NT2/D1 (cell line): ENCODE results near the gene SLC9A2.

ENCODE experiments used
- DNase-seq: peaks from one replicate; pipeline ENCODE4 v3.0.0-alpha.2; 2011; ENCODE audit warnings: low read depth, low spot score
- H3K27me3 ChIP-seq: 2 replicates; pipeline ENCODE4 v1.6.0; 2011; ENCODE audit warnings: mild to moderate bottlenecking; ENCODE audit not compliant: insufficient read length, insufficient read depth
- H3K36me3 ChIP-seq: 2 replicates; pipeline ENCODE4 v1.6.1; 2011; ENCODE audit warnings: mild to moderate bottlenecking, low read length, mixed read lengths; ENCODE audit not compliant: insufficient read depth, insufficient read length
- H3K4me1 ChIP-seq: 2 replicates; pipeline ENCODE4 v1.5.1; 2011; ENCODE audit not compliant: insufficient read depth, insufficient read length
- H3K4me3 ChIP-seq: 2 replicates; pipeline ENCODE4 v1.5.1; 2011; ENCODE audit warnings: low read depth; ENCODE audit not compliant: insufficient read length
- H3K9ac ChIP-seq: 2 replicates; pipeline ENCODE4 v1.6.0; 2011; ENCODE audit warnings: low read depth; ENCODE audit not compliant: insufficient read length
- H3K9me3 ChIP-seq: 2 replicates; pipeline ENCODE4 v1.5.1; 2011; ENCODE audit warnings: mild to moderate bottlenecking, low read length; ENCODE audit not compliant: insufficient read depth
- SUZ12 ChIP-seq: IDR thresholded peaks from 2 replicates; pipeline ENCODE4 v1.6.1; 2011; ENCODE audit not compliant: insufficient read length, insufficient read depth; ENCODE audit errors: extremely low read depth
- YY1 ChIP-seq: IDR thresholded peaks from 2 replicates; pipeline ENCODE4 v1.6.1; 2011; ENCODE audit not compliant: insufficient read length, insufficient read depth
- ZNF274 ChIP-seq: IDR thresholded peaks from 2 replicates; pipeline ENCODE4 v1.6.1; 2011; ENCODE audit warnings: mild to moderate bottlenecking, low read depth, low read length

Gene SLC9A2

DNA sequence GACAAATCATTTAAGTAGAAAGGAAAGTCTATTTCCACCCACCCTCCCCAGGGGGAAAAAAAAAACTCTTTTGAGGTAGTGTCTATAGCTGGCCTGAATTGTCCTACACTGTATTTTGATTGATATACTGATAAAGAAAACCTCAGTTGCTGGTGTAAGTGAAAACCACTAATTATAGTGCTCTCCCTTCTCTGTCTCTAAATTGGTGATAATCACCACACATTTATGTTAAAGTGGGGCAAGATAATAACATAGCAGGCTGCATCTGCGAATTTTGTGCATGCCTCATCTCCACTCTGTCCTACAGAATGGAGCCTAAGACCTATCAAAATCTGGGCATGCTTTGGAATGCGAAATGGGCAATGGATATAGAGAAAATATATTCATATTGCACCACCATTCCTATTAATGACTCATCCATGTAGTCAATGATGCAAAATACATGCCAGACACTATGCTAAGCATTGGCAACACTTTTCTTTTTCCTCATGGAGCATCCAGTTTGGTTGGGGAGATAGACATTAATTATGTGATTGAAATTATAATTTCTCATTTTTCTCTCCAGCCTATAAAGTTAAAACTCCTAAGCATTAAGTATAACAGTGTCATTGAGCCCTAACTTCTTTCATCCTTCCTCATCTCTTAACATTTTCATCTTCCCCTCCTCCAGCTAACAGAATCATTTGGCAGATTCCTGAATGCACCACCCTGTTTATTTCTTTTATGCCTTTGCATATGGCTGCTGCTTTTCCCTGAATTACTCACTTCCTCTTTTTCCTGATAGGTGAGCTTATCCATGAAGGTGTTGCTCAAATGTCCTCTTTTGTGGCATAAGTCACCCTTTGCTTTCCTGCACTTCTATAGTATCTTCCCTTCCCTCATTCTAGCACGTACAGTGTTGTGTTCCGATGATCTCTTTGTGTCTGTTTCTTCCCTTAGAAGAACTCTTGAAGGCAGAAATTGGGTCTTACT is 58.2 kb downstream of the SLC9A2 start:
- TF ChIP-seq ZNF274 (no peak), YY1 (no peak), SUZ12 (no peak)
- Histone ChIP-seq H3K9ac (no peak overlapping the region), H3K9me3 (no peaks in the 10 kb centered on the region), H3K36me3 (no peaks in the 10 kb centered on the region), H3K27me3 (no peaks in the 10 kb centered on the region), H3K4me3 (no peak overlapping the region), H3K4me1 (no peaks in the 10 kb centered on the region)
- no peak for DNase-seq

DNA sequence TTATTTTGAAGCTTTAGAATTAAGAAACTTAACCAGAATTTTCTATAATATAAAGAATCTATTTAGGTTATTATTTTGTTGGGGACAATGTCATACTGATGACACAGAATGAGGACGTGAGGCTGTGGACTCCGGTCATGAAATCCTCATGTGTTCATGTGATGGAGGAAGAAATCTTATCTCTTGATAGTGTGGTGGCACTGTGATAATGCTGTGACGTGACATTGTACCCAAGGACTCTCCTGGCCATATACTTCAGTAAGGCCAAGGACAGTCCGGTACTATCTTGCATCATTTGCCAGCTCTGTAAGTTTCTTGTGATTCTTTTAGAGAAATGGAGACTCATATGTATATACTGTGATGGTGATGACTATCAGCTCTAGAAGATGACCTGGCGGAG is 59.1 kb downstream of the SLC9A2 start:
- Histone ChIP-seq H3K9me3 (no peaks in the 10 kb centered on the region), H3K4me1 (no peaks in the 10 kb centered on the region), H3K36me3 (no peaks in the 10 kb centered on the region), H3K27me3 (no peaks in the 10 kb centered on the region), H3K4me3 (no peak overlapping the region), H3K9ac (no peak overlapping the region)
- DNase-seq = no peak
- no peak for TF ChIP-seq ZNF274
- no peak for TF ChIP-seq SUZ12
- no peak for TF ChIP-seq YY1

DNA sequence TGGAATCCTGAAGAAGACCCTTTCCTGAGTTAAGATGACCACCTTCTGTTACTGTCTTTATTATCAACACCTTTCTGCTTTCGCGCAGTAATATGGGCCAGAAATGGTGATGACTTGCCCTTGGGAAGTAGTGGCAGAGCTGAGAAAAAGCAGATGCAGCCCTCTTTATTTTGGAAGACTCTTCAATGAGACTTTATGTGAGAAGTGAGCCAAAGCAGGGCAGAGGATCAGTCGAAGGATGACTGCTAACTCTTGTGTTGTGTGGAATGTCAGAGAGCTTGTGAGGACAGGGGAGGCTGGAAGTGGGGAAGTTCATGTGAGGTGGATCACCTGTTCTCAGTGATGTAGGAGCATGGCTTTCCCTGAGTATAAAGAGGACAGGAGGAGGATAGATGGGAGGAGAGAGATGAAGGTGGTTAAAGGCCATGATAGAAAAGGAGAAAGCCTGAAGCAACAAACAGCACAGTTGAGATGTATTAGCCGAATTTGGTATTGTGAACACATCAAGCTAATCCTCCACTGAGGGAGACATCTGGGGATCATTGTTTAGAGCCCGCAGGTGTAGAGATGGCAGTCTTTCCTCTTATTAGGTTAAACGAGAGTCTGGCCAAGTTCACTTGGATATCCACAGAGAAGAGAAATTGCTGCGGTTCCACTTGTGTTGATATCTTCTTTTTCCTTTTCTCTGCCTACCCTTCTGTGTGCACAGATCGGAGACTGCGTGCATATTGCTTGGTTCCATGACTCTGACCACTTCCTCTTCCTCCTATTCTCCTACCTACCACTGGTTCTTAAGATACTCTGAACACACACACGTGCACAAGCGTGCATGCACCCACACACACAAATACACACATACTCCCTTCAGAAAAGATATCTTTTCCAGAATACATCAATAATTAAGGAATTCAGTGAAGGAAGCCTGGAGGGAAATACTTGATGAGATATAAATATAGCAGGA is 67.4 kb downstream of the SLC9A2 start:
- Histone ChIP-seq H3K4me3 (no peak overlapping the region), H3K4me1 (no peaks in the 10 kb centered on the region), H3K9ac (no peak overlapping the region), H3K27me3 (no peaks in the 10 kb centered on the region), H3K36me3 (no peaks in the 10 kb centered on the region), H3K9me3 (no peaks in the 10 kb centered on the region)
- no peak for TF ChIP-seq SUZ12
- no peak for TF ChIP-seq ZNF274
- no peak for TF ChIP-seq YY1
- no peak for DNase-seq

DNA sequence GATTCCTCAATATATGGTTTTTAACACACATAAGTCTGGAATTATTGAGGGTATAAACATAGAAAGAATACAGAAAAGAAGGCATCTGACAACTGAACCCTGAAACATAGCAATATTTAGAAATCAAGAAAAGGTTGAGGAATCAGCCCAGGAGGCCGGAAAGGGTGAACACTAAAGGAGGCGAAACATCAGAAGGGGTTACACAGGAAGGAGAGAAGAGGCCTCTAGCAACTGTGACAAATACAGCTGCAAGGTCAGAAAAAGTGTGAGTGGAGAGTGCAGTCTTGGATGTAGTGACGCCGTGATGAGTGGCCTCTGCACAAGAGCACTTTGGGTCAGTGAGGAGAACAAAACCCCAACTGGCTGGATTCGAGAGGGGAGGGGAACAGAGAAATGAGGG is 70.7 kb downstream of the SLC9A2 start:
- H3K27me3 ChIP-seq = no peaks in the 10 kb centered on the region
- H3K4me3 ChIP-seq = no peak overlapping the region
- no peak overlapping the region for H3K9ac ChIP-seq
- no peaks in the 10 kb centered on the region for H3K36me3 ChIP-seq
- TF ChIP-seq SUZ12 (no peak), ZNF274 (no peak), YY1 (no peak)
- no peaks in the 10 kb centered on the region for H3K9me3 ChIP-seq
- no peak for DNase-seq
- no peaks in the 10 kb centered on the region for H3K4me1 ChIP-seq

DNA sequence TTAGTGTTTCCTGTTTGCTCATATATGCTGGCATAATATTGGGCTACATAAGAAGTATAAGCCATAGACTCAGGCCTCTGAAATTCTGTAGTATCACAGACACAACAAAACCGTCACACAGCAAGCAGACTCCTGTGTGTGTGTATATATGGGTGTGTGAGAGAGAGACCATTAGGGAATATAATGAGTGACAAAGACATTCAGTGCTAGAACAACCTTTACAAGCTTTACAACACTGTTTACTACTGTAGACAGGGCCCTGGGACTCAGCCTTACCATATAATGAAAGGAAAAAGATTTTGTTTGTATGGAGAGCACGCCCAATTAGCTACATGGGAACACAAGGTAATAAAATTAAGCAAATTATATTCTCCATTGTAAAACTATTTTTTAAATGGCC is 77.1 kb downstream of the SLC9A2 start:
- DNase-seq = no peak
- TF ChIP-seq YY1 (no peak), ZNF274 (no peak), SUZ12 (no peak)
- Histone ChIP-seq H3K9me3 (no peaks in the 10 kb centered on the region), H3K9ac (no peak overlapping the region), H3K36me3 (no peaks in the 10 kb centered on the region), H3K4me3 (no peak overlapping the region), H3K27me3 (no peaks in the 10 kb centered on the region), H3K4me1 (no peaks in the 10 kb centered on the region)

DNA sequence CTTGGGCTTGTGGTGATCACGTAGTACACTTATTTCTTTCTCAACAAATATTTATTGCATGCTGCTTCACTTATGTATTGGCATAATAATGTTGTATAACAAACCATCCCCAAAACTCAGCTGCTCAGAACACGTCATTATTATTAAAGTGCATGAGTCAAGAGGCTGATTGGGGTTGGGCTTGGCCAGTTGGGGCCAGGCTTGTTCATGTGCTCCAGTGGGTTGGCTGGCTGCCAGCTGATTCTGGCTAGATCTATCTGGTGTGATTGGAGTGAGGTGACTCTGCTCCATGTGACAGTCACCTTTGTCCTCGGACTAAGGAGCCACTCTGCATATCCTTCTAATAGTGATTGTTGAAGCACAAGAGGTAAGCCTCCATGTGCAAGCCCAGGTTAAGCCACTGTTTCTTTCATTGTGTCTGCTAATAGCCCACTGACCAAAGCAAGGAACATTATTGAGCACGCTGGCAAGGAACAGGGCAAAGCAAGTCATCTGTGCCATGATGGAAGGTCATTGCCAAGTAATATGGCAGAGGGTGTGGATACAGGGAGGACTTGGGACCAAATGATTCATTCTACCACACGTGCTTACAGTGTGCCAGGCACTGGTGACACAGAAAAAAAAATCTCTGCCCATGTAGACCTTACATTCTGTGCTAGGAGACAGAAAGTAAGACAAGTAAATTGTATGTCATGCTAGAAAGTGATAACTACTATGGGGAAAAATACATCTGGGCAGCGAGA is 79.2 kb downstream of the SLC9A2 start:
- Histone ChIP-seq H3K27me3 (no peaks in the 10 kb centered on the region), H3K4me3 (no peak overlapping the region), H3K9me3 (no peaks in the 10 kb centered on the region), H3K36me3 (no peaks in the 10 kb centered on the region), H3K9ac (no peak overlapping the region), H3K4me1 (no peaks in the 10 kb centered on the region)
- no peak for DNase-seq
- TF ChIP-seq YY1 (no peak), SUZ12 (no peak), ZNF274 (no peak)
